Measurements from ENCODE around the gene DAB2. TPM values are rescaled to one million over a fixed set of nuclear protein-coding genes. Genes with fewer than 3 reads are reported as not detected.
"Not testable (repeated sequence)": the region's sequence is repeated elsewhere in the genome, so short reads cannot be mapped to it uniquely, and the experiment has no call there.

DAB2 gene
- total RNA-seq, 1 experiment from 2014 or later = 5.5 TPM

GRCh38 chr5:39405083-39405843 lies 19.5 kb downstream of the DAB2 start:
- ChIA-PET RAD21 (ENCODE audit: low non-redundant PET in 1 of 2, low total read pairs in 2 of 2, uncharacterized antibody in 2 of 2, unreplicated experiment in 2 of 2) (interaction anchor here in 1 of 2 experiments (0.7 kb wide), 1 partner anchor 243 kb away, joined by 4 read pairs; no protein-coding TSS in a partner anchor), POLR2A (no interaction called here)

GRCh38 chr5:39403761-39404160 lies 21.0 kb downstream of the DAB2 start:
- ATAC-seq; H3K4me2 ChIP-seq (ENCODE audit: low read length); intact Hi-C loops (cut with micrococcal nuclease); H3K36me3 ChIP-seq (ENCODE audit: control insufficient read depth in 1 of 2, insufficient read depth in 2 of 2, low read length in 2 of 2); H3K27me3 ChIP-seq (ENCODE audit: insufficient read depth, low read length); H3K27ac ChIP-seq (ENCODE audit: low read depth, low read length); H3K9ac ChIP-seq (ENCODE audit: low read length); H3K9me3 ChIP-seq (ENCODE audit: control insufficient read depth in 1 of 2, insufficient read depth in 1 of 2, low read depth in 1 of 2, low read length in 2 of 2); H3K4me3 ChIP-seq (replicated peaks in 1 of 2; ENCODE audit: low read depth in 1 of 2, low read length in 2 of 2); H4K20me1 ChIP-seq (ENCODE audit: insufficient read depth); H2AFZ ChIP-seq (ENCODE audit: low read depth, low read length, poor library complexity, severe bottlenecking); RAD21 ChIA-PET (ENCODE audit: low non-redundant PET in 1 of 2, low total read pairs in 2 of 2, uncharacterized antibody in 2 of 2, unreplicated experiment in 2 of 2); H3K9me2 ChIP-seq (ENCODE audit: insufficient read depth); BruUV-seq (replicated peaks); DNase-seq (ENCODE audit: low read depth, low spot score); H3K79me2 ChIP-seq (ENCODE audit: insufficient read depth, low read length); POLR2A ChIA-PET; CTCF ChIA-PET: not testable (repeated sequence)
- H3K4me1 ChIP-seq (ENCODE audit: control insufficient read depth in 1 of 2, insufficient read depth in 2 of 2, low read length in 2 of 2) = peaks cover 6 to 10% of the 10 kb centered on the region in 2 experiments; a peak in 2 of 4 replicates

More at GRCh38 chr5:39405083-39405843, 19.5 kb downstream of the DAB2 start:
- H3K4me1 ChIP-seq (ENCODE audit: control insufficient read depth in 1 of 2, insufficient read depth in 2 of 2, low read length in 2 of 2) = no peaks in the 10 kb centered on the region
- H3K79me2 ChIP-seq (ENCODE audit: insufficient read depth, low read length) = no peaks in the 10 kb centered on the region
- no peak for ATAC-seq
- H3K36me3 ChIP-seq (ENCODE audit: control insufficient read depth in 1 of 2, insufficient read depth in 2 of 2, low read length in 2 of 2) = no peaks in the 10 kb centered on the region
- H3K27ac ChIP-seq (ENCODE audit: low read depth, low read length) = no peak overlapping the region
- H4K20me1 ChIP-seq (ENCODE audit: insufficient read depth) = no peaks in the 10 kb centered on the region
- H3K27me3 ChIP-seq (ENCODE audit: insufficient read depth, low read length) = no peaks in the 10 kb centered on the region
- H3K9me2 ChIP-seq (ENCODE audit: insufficient read depth) = no peaks in the 10 kb centered on the region
- intact Hi-C loops (cut with micrococcal nuclease) = no loop called here
- H3K4me3 ChIP-seq (replicated peaks in 1 of 2; ENCODE audit: low read depth in 1 of 2, low read length in 2 of 2) = no peak overlapping the region
- no TSS peak for BruUV-seq (replicated peaks)
- no peak overlapping the region for H3K9ac ChIP-seq (ENCODE audit: low read length)
- no peak overlapping the region for H3K4me2 ChIP-seq (ENCODE audit: low read length)
- no peak for DNase-seq (ENCODE audit: low read depth, low spot score)
- H2AFZ ChIP-seq (ENCODE audit: low read depth, low read length, poor library complexity, severe bottlenecking) = no peak overlapping the region
- no peaks in the 10 kb centered on the region for H3K9me3 ChIP-seq (ENCODE audit: control insufficient read depth in 1 of 2, insufficient read depth in 1 of 2, low read depth in 1 of 2, low read length in 2 of 2)
- TF ChIP-seq SP1 (IDR thresholded peaks at IDR 0.05; ENCODE audit: low read depth) = no peak
- no peak for TF ChIP-seq ELF1 (IDR thresholded peaks at IDR 0.05; ENCODE audit: borderline replicate concordance, low read depth)
- CTCF ChIA-PET = no interaction called here

GRCh38 chr5:39402140-39402539 lies 22.6 kb downstream of the DAB2 start:
- ATAC-seq; H3K4me2 ChIP-seq (ENCODE audit: low read length); H2AFZ ChIP-seq (ENCODE audit: low read depth, low read length, poor library complexity, severe bottlenecking); DNase-seq (ENCODE audit: low read depth, low spot score); H3K36me3 ChIP-seq (ENCODE audit: control insufficient read depth in 1 of 2, insufficient read depth in 2 of 2, low read length in 2 of 2); H3K4me3 ChIP-seq (replicated peaks in 1 of 2; ENCODE audit: low read depth in 1 of 2, low read length in 2 of 2); H3K27me3 ChIP-seq (ENCODE audit: insufficient read depth, low read length); RAD21 ChIA-PET (ENCODE audit: low non-redundant PET in 1 of 2, low total read pairs in 2 of 2, uncharacterized antibody in 2 of 2, unreplicated experiment in 2 of 2); H3K79me2 ChIP-seq (ENCODE audit: insufficient read depth, low read length); H3K9ac ChIP-seq (ENCODE audit: low read length); H4K20me1 ChIP-seq (ENCODE audit: insufficient read depth); H3K9me2 ChIP-seq (ENCODE audit: insufficient read depth); H3K9me3 ChIP-seq (ENCODE audit: control insufficient read depth in 1 of 2, insufficient read depth in 1 of 2, low read depth in 1 of 2, low read length in 2 of 2); BruUV-seq (replicated peaks); intact Hi-C loops (cut with micrococcal nuclease); POLR2A ChIA-PET; H3K27ac ChIP-seq (ENCODE audit: low read depth, low read length): not testable (repeated sequence)
- H3K4me1 ChIP-seq (ENCODE audit: control insufficient read depth in 1 of 2, insufficient read depth in 2 of 2, low read length in 2 of 2) = peaks cover 6 to 10% of the 10 kb centered on the region in 2 experiments; a peak in 2 of 4 replicates
- CTCF ChIA-PET = interaction anchor here (1.4 kb wide), 1 partner anchor 23 kb away, joined by 3 read pairs; the partner anchor contains the start of gene DAB2

All from HCT116 (cell line).